ENCODE measurements around the gene AP5Z1.

Gene AP5Z1

GRCh38 chr7:4831723-4832495, 56.5 kb downstream of the AP5Z1 start:
- H3K4me3 ChIP-seq (replicated peaks; ENCODE audit: low read depth, low read length): no peak overlapping the region
- no peak for DNase-seq (ENCODE audit: low read depth)
- no peak for TF ChIP-seq CTCF (IDR thresholded peaks at IDR 0.05; ENCODE audit: low read length, missing control alignments)

- TF ChIP-seq CTCF (IDR thresholded peaks at IDR 0.05; ENCODE audit: low read length, missing control alignments): no peak
- DNase-seq (ENCODE audit: low read depth): no peak
- H3K4me3 ChIP-seq (replicated peaks; ENCODE audit: low read depth, low read length): no peak overlapping the region
These were observed 57.3 kb downstream of the AP5Z1 start for GRCh38 chr7:4832711-4833110.

GRCh38 chr7:4833176-4833575, 57.8 kb downstream of the AP5Z1 start:
- no peak for TF ChIP-seq CTCF (IDR thresholded peaks at IDR 0.05; ENCODE audit: low read length, missing control alignments)
- no peak overlapping the region for H3K4me3 ChIP-seq (replicated peaks; ENCODE audit: low read depth, low read length)
- no peak for DNase-seq (ENCODE audit: low read depth)

- H3K4me3 ChIP-seq (replicated peaks; ENCODE audit: low read depth, low read length): no peak overlapping the region
- no peak for DNase-seq (ENCODE audit: low read depth)
- no peak for TF ChIP-seq CTCF (IDR thresholded peaks at IDR 0.05; ENCODE audit: low read length, missing control alignments)
These were observed 58.5 kb downstream of the AP5Z1 start for GRCh38 chr7:4833691-4834600.

GRCh38 chr7:4834601-4835397, 59.4 kb downstream of the AP5Z1 start:
- DNase-seq (ENCODE audit: low read depth): no peak
- no peak for TF ChIP-seq CTCF (IDR thresholded peaks at IDR 0.05; ENCODE audit: low read length, missing control alignments)
- no peak overlapping the region for H3K4me3 ChIP-seq (replicated peaks; ENCODE audit: low read depth, low read length)

- TF ChIP-seq CTCF (IDR thresholded peaks at IDR 0.05; ENCODE audit: low read length, missing control alignments): no peak
- no peak overlapping the region for H3K4me3 ChIP-seq (replicated peaks; ENCODE audit: low read depth, low read length)
- no peak for DNase-seq (ENCODE audit: low read depth)
These were observed 60.2 kb downstream of the AP5Z1 start for GRCh38 chr7:4835398-4836205.
